GM18499 (cell line): ENCODE results near the gene IFNGR1.

Experiments
- ATAC-seq: cut with Tn5 transposase; IDR thresholded peaks from one replicate; pipeline ENCODE4 v1.9.1; 2021; ENCODE audit warnings: moderate number of reproducible peaks; ENCODE audit not compliant: insufficient read depth, unreplicated experiment

IFNGR1 gene

GRCh38 chr6:137181891-137182653 is 37.1 kb downstream of the IFNGR1 start:
- ATAC-seq = no peak

- ATAC-seq = no peak
These were observed 41.6 kb downstream of the IFNGR1 start for GRCh38 chr6:137177611-137178010.

GRCh38 chr6:137176729-137177128 is 42.5 kb downstream of the IFNGR1 start:
- no peak for ATAC-seq

- ATAC-seq = no peak
These were observed 43.3 kb downstream of the IFNGR1 start for GRCh38 chr6:137175868-137176245.

- no peak for ATAC-seq
These were observed 43.9 kb downstream of the IFNGR1 start for GRCh38 chr6:137175157-137175867.

GRCh38 chr6:137173501-137173900 is 45.7 kb downstream of the IFNGR1 start, which contains the start of gene IL22RA2:
IL22RA2 (minus strand) TSS chr6:137173644; CDS start chr6:137161749, 11,895 bp downstream.
- ATAC-seq = no peak

- ATAC-seq = no peak
These were observed 46.3 kb downstream of the IFNGR1 start for GRCh38 chr6:137172734-137173431.

- ATAC-seq = no peak
These were observed 47.1 kb downstream of the IFNGR1 start for GRCh38 chr6:137171824-137172733.

GRCh38 chr6:137171053-137171374 is 48.2 kb downstream of the IFNGR1 start:
- no peak for ATAC-seq

- no peak for ATAC-seq
These were observed 48.7 kb downstream of the IFNGR1 start for GRCh38 chr6:137170266-137171052.

GRCh38 chr6:137167702-137168377 is 51.3 kb downstream of the IFNGR1 start:
- no peak for ATAC-seq

GRCh38 chr6:137166247-137167098 is 52.7 kb downstream of the IFNGR1 start:
- ATAC-seq = no peak

GRCh38 chr6:137165375-137166246 is 53.6 kb downstream of the IFNGR1 start:
- peak; percentile 39 for ATAC-seq

GRCh38 chr6:137163732-137164318 is 55.4 kb downstream of the IFNGR1 start:
- ATAC-seq = no peak

- no peak for ATAC-seq
These were observed 56.4 kb downstream of the IFNGR1 start for GRCh38 chr6:137162692-137163306.

GRCh38 chr6:137161949-137162348 is 57.2 kb downstream of the IFNGR1 start:
- ATAC-seq = no peak
